ENCODE results near the gene RFLNA.

Gene RFLNA

GRCh38 chr12:124276337-124276736 lies 18.6 kb upstream of the RFLNA start:
- no peak overlapping the region for H3K9ac ChIP-seq (ENCODE audit: low read depth, low read length)

GRCh38 chr12:124277394-124278241 lies 17.3 kb upstream of the RFLNA start:
- no peak overlapping the region for H3K9ac ChIP-seq (ENCODE audit: low read depth, low read length)
- H3K9me3 ChIP-seq (ENCODE audit: control insufficient read depth, insufficient read depth, low read length) = 0 out of 2 replicates have a peak, but pooled peaks cover 7% of the 10 kb centered on the region
- H3K4me1 ChIP-seq (ENCODE audit: insufficient read depth, low read length) = peaks cover 8% of the 10 kb centered on the region; the same call in 1 of the 2 replicates
- H3K36me3 ChIP-seq (ENCODE audit: insufficient read depth, low read length) = no peaks in the 10 kb centered on the region

More at GRCh38 chr12:124276337-124276736, 18.6 kb upstream of the RFLNA start:
- no peaks in the 10 kb centered on the region for H3K36me3 ChIP-seq (ENCODE audit: insufficient read depth, low read length)
- 0 out of 2 replicates have a peak, but pooled peaks cover 7% of the 10 kb centered on the region for H3K9me3 ChIP-seq (ENCODE audit: control insufficient read depth, insufficient read depth, low read length)
- H3K4me1 ChIP-seq (ENCODE audit: insufficient read depth, low read length) = peaks cover 8% of the 10 kb centered on the region; the same call in 1 of the 2 replicates

GRCh38 chr12:124278389-124279101 lies 16.3 kb upstream of the RFLNA start:
- 0 out of 2 replicates have a peak, but pooled peaks cover 7% of the 10 kb centered on the region for H3K9me3 ChIP-seq (ENCODE audit: control insufficient read depth, insufficient read depth, low read length)
- H3K36me3 ChIP-seq (ENCODE audit: insufficient read depth, low read length) = no peaks in the 10 kb centered on the region
- no peak overlapping the region for H3K9ac ChIP-seq (ENCODE audit: low read depth, low read length)
- H3K4me1 ChIP-seq (ENCODE audit: insufficient read depth, low read length) = peaks cover 8% of the 10 kb centered on the region; the same call in 1 of the 2 replicates

GRCh38 chr12:124279315-124279714 lies 15.6 kb upstream of the RFLNA start:
- H3K36me3 ChIP-seq (ENCODE audit: insufficient read depth, low read length) = no peaks in the 10 kb centered on the region
- 0 out of 2 replicates have a peak, but pooled peaks cover 3% of the 10 kb centered on the region for H3K9me3 ChIP-seq (ENCODE audit: control insufficient read depth, insufficient read depth, low read length)
- no peak overlapping the region for H3K9ac ChIP-seq (ENCODE audit: low read depth, low read length)
- peaks cover 8% of the 10 kb centered on the region; the same call in 1 of the 2 replicates for H3K4me1 ChIP-seq (ENCODE audit: insufficient read depth, low read length)

GRCh38 chr12:124279846-124280360 lies 15.0 kb upstream of the RFLNA start:
- Histone ChIP-seq H3K4me1 (ENCODE audit: insufficient read depth, low read length) (peaks cover 8% of the 10 kb centered on the region; the same call in 1 of the 2 replicates), H3K36me3 (ENCODE audit: insufficient read depth, low read length) (no peaks in the 10 kb centered on the region), H3K9me3 (ENCODE audit: control insufficient read depth, insufficient read depth, low read length) (peaks cover 6% of the 10 kb centered on the region), H3K9ac (ENCODE audit: low read depth, low read length) (no peak overlapping the region)

DNA sequence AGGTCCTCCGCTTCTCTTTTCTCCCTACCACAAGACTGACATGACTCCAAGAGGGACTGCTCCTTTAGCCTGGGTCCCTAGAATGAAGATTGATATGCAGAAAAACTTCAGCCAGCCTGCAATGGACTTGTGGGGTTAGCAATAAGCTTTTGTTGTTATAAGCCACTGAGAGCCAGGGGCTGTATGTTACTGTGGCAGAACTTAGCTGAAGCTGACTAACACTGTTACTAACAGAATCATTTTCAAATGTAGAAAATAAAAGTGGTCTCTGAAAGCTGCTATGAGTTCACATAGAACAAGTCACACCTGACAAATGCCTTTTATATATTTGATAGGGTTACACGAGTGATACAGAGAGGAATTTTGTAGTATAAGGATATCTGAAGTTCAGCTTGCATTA lies 13.6 kb upstream of the RFLNA start:
- Histone ChIP-seq H3K4me1 (ENCODE audit: insufficient read depth, low read length) (peaks cover 8% of the 10 kb centered on the region; the same call in 1 of the 2 replicates), H3K36me3 (ENCODE audit: insufficient read depth, low read length) (no peaks in the 10 kb centered on the region), H3K9me3 (ENCODE audit: control insufficient read depth, insufficient read depth, low read length) (peaks cover 6% of the 10 kb centered on the region), H3K9ac (ENCODE audit: low read depth, low read length) (no peak overlapping the region)

- H3K9ac ChIP-seq (ENCODE audit: low read depth, low read length) = no peak overlapping the region
- H3K9me3 ChIP-seq (ENCODE audit: control insufficient read depth, insufficient read depth, low read length) = peaks cover 6% of the 10 kb centered on the region
- H3K36me3 ChIP-seq (ENCODE audit: insufficient read depth, low read length) = no peaks in the 10 kb centered on the region
- H3K4me1 ChIP-seq (ENCODE audit: insufficient read depth, low read length) = peaks cover 7% of the 10 kb centered on the region; the same call in 1 of the 2 replicates
Measured at GRCh38 chr12:124282287-124282686, 12.6 kb upstream of the RFLNA start.

- Histone ChIP-seq H3K9ac (ENCODE audit: low read depth, low read length) (no peak overlapping the region), H3K9me3 (ENCODE audit: control insufficient read depth, insufficient read depth, low read length) (peaks cover 6% of the 10 kb centered on the region), H3K36me3 (ENCODE audit: insufficient read depth, low read length) (no peaks in the 10 kb centered on the region), H3K4me1 (ENCODE audit: insufficient read depth, low read length) (0 out of 2 replicates have a peak, but pooled peaks cover 3% of the 10 kb centered on the region)
Measured at GRCh38 chr12:124283326-124283725, 11.6 kb upstream of the RFLNA start.

- Histone ChIP-seq H3K4me1 (ENCODE audit: insufficient read depth, low read length) (0 out of 2 replicates have a peak, but pooled peaks cover 3% of the 10 kb centered on the region), H3K9me3 (ENCODE audit: control insufficient read depth, insufficient read depth, low read length) (peaks cover 6% of the 10 kb centered on the region), H3K36me3 (ENCODE audit: insufficient read depth, low read length) (no peaks in the 10 kb centered on the region), H3K9ac (ENCODE audit: low read depth, low read length) (no peak overlapping the region)
Measured at GRCh38 chr12:124284368-124284767, 10.5 kb upstream of the RFLNA start.

GRCh38 chr12:124286414-124286813 lies 8.5 kb upstream of the RFLNA start:
- no peaks in the 10 kb centered on the region for H3K4me1 ChIP-seq (ENCODE audit: insufficient read depth, low read length)
- H3K9ac ChIP-seq (ENCODE audit: low read depth, low read length) = no peak overlapping the region
- H3K9me3 ChIP-seq (ENCODE audit: control insufficient read depth, insufficient read depth, low read length) = peaks cover 4% of the 10 kb centered on the region
- no peaks in the 10 kb centered on the region for H3K36me3 ChIP-seq (ENCODE audit: insufficient read depth, low read length)

- Histone ChIP-seq H3K4me1 (ENCODE audit: insufficient read depth, low read length) (no peaks in the 10 kb centered on the region), H3K9ac (ENCODE audit: low read depth, low read length) (no peak overlapping the region), H3K9me3 (ENCODE audit: control insufficient read depth, insufficient read depth, low read length) (peaks cover 4% of the 10 kb centered on the region)
Measured at GRCh38 chr12:124286971-124287370, 7.9 kb upstream of the RFLNA start.

GRCh38 chr12:124289634-124290600 lies 5.0 kb upstream of the RFLNA start:
- Histone ChIP-seq H3K9me3 (ENCODE audit: control insufficient read depth, insufficient read depth, low read length) (0 out of 2 replicates have a peak, but pooled peaks cover under 1% of the 10 kb centered on the region), H3K36me3 (ENCODE audit: insufficient read depth, low read length) (no peaks in the 10 kb centered on the region), H3K9ac (ENCODE audit: low read depth, low read length) (no peak overlapping the region), H3K4me1 (ENCODE audit: insufficient read depth, low read length) (peaks cover 7% of the 10 kb centered on the region; the same call in 1 of the 2 replicates)

More at GRCh38 chr12:124286971-124287370, 7.9 kb upstream of the RFLNA start:
- no peaks in the 10 kb centered on the region for H3K36me3 ChIP-seq (ENCODE audit: insufficient read depth, low read length)

GRCh38 chr12:124292385-124292784 lies 2.5 kb upstream of the RFLNA start:
- Histone ChIP-seq H3K4me1 (ENCODE audit: insufficient read depth, low read length) (peaks cover 7% of the 10 kb centered on the region; the same call in 1 of the 2 replicates), H3K9me3 (ENCODE audit: control insufficient read depth, insufficient read depth, low read length) (no peaks in the 10 kb centered on the region), H3K36me3 (ENCODE audit: insufficient read depth, low read length) (no peaks in the 10 kb centered on the region), H3K9ac (ENCODE audit: low read depth, low read length) (no peak overlapping the region)
